Immature natural killer cell (primary cell): ENCODE data around the gene NRTN. TPM values are rescaled to one million over a fixed set of nuclear protein-coding genes. Genes with fewer than 3 reads are reported as not detected.
A peak's percentile ranks its signal among the peaks of the same experiment; 100 is the strongest.

Experiments
- DNase-seq, 3 donors: peaks; one replicate each; pipeline ENCODE4 v3.0.0; 2022; ENCODE audit warnings: mixed read lengths in 1 of 3
- H3K27ac Mint-ChIP-seq, 6 donors: one replicate each; pipeline ENCODE4 v1.8.0; 2020; ENCODE audit warnings: mixed read lengths in 6 of 6, mild to moderate bottlenecking in 5 of 6, inconsistent platforms in 4 of 6, moderate library complexity in 3 of 6
- H3K27me3 Mint-ChIP-seq, 3 donors: one replicate each; pipeline ENCODE4 v1.8.0; 2020 to 2021; ENCODE audit warnings: low read depth in 3 of 3, mild to moderate bottlenecking in 3 of 3, mixed read lengths in 3 of 3, moderate library complexity in 3 of 3, inconsistent platforms in 1 of 3
- H3K36me3 Mint-ChIP-seq, 3 donors: one replicate each; pipeline ENCODE4 v1.8.0; 2020; ENCODE audit warnings: mixed read lengths in 3 of 3, inconsistent platforms in 2 of 3, mild to moderate bottlenecking in 2 of 3
- H3K4me1 Mint-ChIP-seq, 2 donors: one replicate each; pipeline ENCODE4 v1.8.0; 2020; ENCODE audit warnings: inconsistent platforms in 2 of 2, mild to moderate bottlenecking in 2 of 2, mixed read lengths in 2 of 2, moderate library complexity in 1 of 2
- H3K4me3 Mint-ChIP-seq, 5 donors: one replicate each; pipeline ENCODE4 v1.8.0; 2020; ENCODE audit warnings: mild to moderate bottlenecking in 5 of 5, mixed read lengths in 5 of 5, inconsistent platforms in 3 of 5, moderate library complexity in 3 of 5
- H3K9me3 Mint-ChIP-seq, 6 donors: one replicate each; pipeline ENCODE4 v1.8.0; 2020; ENCODE audit warnings: mild to moderate bottlenecking in 6 of 6, mixed read lengths in 6 of 6, inconsistent platforms in 4 of 6, moderate library complexity in 3 of 6
- polyA plus RNA-seq, 3 donors: library from polyadenylated mRNA; unstranded; fragments of 300-500 nt; fragmentation: Illumina TruSeq; gene quantifications; one replicate each; pipeline ENCODE4 v1.2.3, GENCODE V29; 2021

Gene NRTN
- polyA plus RNA-seq, 3 donors from 2014 or later = 0.56 TPM; not detected in 2

DNA sequence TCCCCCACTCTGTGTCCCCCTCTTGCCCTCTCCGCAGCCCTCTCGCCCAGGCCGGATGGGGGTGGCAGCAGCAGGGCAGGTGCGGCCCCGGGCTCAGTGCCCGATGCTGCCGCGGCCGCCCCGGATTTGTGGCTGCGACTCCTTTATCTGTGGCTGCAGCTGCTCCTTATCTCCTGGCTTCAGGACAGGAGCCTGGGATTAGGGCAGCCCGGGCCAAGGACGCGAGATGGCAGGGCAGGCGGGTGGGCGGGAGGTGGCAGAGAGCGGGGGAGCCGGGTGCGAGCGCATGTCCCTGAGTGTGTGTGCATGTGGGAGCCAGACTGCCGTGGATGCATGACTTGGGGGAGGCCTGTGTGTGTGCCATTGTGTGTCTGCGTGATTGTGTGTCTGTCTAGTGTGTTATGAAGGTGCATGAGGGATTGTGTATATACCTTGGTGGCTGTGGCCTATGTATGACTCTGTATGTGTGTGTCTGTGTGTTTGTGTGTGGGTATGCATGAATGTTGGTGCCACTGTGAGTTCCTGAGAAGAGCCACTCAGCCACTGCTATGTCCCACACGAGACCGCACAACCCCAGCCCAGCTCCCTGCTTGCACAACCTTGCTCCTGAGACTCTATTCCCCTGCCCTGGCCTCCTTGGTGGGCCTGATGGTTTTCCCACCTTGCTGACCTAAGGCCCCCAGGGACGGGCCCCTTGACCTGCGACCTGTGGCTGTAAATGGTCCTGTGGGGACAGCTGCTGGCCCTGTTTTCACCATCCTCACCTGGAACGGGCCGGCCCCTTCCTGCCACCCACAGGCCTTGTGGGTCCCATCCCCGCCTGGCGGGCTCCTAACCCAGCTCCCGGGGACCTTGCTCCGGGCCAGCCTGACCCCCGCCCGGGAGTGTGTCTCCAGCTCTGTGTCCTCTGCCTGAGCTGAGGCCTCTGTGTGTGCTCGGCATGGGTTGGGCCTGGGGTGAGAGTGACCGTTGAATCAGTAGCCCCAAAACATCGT, 5.3 kb upstream of the NRTN start:
- Mint-ChIP-seq H3K36me3 (no peaks in the 10 kb centered on the region), H3K27ac (no peak overlapping the region), H3K27me3 (peaks cover 16 to 25% (median 16%) of the 10 kb centered on the region in 3 donors), H3K9me3 (peaks cover 0 to 3% (median 0%) of the 10 kb centered on the region in 6 donors), H3K4me1 (peaks cover 8 to 20% of the 10 kb centered on the region in 2 donors), H3K4me3 (peak overlapping the region in 1 of 5 donors; percentile 40)
- no peak for DNase-seq

DNA sequence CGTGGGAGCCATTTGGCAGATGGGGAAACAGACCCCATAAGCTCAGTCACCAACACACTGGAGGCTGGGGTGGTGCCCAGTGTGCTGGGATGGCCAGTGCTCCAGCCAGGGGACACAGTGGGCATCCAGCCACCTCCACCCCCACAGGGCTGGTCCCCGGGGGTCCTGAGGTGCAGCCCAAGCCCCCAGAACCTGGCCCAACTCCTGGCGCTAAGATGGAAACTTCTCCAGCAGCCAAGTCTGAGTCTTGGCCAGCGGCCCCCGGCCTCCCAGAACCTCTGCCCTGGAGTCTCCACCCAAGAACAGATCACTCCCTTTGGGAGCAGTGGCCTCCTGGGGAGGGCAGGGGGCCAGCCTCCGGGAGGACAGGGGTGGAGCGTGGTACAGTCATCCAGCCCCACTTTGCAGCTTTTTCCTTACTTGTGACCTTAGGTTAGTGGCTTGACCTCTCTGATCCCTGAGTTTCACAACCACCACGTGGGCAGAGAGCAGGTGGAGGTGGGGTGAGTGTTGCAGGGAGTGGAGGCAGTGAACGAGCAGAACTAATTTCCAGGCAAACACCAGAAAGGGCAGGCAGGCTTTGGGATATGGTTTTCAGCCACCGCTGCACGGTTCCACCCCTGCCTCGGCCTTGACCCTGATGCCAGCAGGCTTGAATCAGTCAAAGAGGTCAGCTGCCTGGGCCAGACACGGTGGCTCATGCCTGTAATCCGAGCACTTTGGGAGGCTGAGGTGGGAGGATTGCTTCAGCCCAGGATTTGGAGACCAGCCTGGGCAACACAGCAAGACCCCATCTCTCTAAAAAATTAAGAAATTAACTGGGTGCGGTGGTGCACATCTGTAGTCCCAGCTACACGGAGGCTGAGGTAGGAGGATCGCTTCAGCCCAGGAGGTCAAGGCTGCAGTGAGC, 4.3 kb upstream of the NRTN start:
- Mint-ChIP-seq H3K36me3 (no peaks in the 10 kb centered on the region), H3K27me3 (peaks cover 16 to 25% (median 16%) of the 10 kb centered on the region in 3 donors), H3K4me1 (peaks cover 8 to 21% of the 10 kb centered on the region in 2 donors), H3K4me3 (peak overlapping the region in 1 of 5 donors; percentile 48), H3K27ac (peak overlapping the region in 1 of 6 donors; percentile 64), H3K9me3 (peaks cover 0 to 3% (median 0%) of the 10 kb centered on the region in 6 donors)
- DNase-seq = no peak

DNA sequence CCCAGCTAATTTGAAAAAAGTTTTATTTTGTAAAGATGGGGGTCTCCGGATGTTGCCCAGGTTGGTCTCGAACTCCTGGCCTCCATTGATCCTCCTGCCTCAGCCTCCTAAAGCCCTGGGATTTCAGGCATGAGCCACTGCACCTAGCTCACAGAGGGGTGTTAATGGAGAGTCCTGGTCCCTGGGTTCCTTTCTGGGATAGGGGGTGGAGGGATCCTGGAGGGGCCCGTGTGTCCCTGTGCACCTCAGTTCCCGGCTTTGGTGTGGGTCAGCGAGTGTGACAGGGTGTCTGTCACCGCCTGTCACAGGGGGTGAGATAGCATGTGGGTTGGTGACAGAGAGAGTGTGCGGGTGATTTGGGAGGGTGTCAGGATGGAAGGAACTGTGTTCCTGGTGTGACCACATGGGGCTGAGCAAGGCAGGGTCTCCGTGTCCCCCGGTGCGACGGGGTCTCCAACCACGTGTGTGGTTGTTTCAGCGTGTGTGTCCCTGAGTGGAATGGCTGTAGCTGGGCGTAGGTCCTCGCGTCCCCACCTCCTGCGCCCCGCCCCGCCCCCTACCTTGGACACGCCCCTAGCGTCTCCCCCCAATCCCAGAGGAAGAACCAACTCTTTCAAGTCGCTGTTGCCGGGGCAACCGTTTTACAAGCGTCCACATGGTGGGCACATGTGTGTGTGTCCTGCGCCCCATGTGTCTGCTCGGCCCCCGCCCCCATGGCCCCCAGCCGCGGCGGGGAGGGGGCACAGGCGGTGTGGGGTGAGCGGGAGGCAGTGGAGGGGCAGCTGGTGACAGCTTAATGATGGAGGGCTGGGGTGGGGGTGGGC, 2.9 kb upstream of the NRTN start:
- Mint-ChIP-seq H3K9me3 (peaks cover 0 to 3% (median 0%) of the 10 kb centered on the region in 6 donors), H3K4me1 (peaks cover 8 to 21% of the 10 kb centered on the region in 2 donors), H3K4me3 (peak overlapping the region in 3 of 5 donors; percentile 21 to 55 (median 38)), H3K27ac (no peak overlapping the region), H3K36me3 (no peaks in the 10 kb centered on the region), H3K27me3 (peaks cover 16 to 25% (median 19%) of the 10 kb centered on the region in 3 donors)
- no peak for DNase-seq

DNA sequence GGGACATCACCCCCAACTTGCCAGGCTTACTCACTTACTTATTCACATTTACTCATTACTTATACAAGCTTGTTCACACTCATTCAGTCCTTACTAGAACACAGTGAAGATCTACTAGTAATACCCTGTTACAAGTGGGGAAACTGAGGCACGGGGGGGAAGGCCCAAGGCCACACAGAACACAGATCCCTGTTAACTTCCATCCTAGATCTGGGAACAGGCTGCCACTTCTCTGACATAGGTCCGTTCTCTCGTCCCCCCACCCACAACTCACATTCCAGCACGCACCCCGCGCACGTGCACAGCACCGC, 1.5 kb upstream of the NRTN start:
- Mint-ChIP-seq H3K27ac (peak overlapping the region in 1 of 6 donors; percentile 58), H3K27me3 (peaks cover 16 to 25% (median 19%) of the 10 kb centered on the region in 3 donors), H3K9me3 (peaks cover 0 to 2% (median 0%) of the 10 kb centered on the region in 6 donors)

DNA sequence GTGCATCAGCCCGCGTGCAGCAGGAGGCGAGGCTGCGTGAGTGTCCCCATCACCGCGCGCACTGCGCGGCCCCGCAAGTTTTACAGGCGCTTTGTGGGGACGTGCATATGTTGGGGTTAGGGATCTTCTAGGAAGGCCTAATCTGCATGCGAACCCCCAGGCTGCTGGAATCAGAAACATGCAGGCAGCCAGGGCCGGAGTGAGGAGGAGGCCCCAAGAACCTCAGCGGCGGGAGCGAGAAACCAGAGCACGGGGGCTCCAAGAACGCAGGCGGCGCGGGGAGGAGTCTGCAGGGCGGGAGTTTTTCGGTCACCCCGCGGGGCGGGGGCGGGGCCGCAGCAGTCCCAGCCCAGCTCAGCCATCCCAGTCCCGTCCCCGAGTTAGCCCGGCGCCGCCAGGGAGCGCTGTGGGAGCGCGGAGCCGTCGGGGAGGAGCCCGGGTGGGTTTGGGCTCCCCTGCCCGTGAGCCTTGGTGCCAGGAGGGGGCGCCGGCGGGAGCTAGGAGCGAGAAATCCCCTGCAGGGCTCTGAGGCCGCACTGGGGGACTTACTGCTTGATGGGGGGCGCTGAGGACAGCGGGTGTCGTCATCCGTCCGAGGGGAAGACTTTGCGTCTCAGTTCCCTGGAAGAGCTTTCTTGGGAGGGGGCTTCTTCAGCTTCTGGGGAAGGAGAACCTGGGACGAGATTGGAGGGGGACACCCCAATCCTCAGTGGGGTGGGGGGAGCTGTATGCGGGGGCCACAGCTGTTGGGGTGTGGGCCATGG, 933 bp upstream of the NRTN start:
- Mint-ChIP-seq H3K4me3 (peak overlapping the region; percentile 54 to 75 (median 61)), H3K36me3 (no peaks in the 10 kb centered on the region), H3K27me3 (peaks cover 16 to 24% (median 17%) of the 10 kb centered on the region in 3 donors), H3K27ac (peak overlapping the region in 3 of 6 donors; percentile 16 to 84 (median 76)), H3K9me3 (peaks cover 0 to 2% (median 0%) of the 10 kb centered on the region in 6 donors), H3K4me1 (peaks cover 8 to 21% of the 10 kb centered on the region in 2 donors)
- peak; percentile 84 to 88 (median 88) for DNase-seq

More for the DNA sequence above, 1.5 kb upstream of the NRTN start:
- Mint-ChIP-seq H3K4me1 (peaks cover 8 to 21% of the 10 kb centered on the region in 2 donors), H3K4me3 (peak overlapping the region; percentile 38 to 65 (median 57)), H3K36me3 (no peaks in the 10 kb centered on the region)
- no peak for DNase-seq

DNA sequence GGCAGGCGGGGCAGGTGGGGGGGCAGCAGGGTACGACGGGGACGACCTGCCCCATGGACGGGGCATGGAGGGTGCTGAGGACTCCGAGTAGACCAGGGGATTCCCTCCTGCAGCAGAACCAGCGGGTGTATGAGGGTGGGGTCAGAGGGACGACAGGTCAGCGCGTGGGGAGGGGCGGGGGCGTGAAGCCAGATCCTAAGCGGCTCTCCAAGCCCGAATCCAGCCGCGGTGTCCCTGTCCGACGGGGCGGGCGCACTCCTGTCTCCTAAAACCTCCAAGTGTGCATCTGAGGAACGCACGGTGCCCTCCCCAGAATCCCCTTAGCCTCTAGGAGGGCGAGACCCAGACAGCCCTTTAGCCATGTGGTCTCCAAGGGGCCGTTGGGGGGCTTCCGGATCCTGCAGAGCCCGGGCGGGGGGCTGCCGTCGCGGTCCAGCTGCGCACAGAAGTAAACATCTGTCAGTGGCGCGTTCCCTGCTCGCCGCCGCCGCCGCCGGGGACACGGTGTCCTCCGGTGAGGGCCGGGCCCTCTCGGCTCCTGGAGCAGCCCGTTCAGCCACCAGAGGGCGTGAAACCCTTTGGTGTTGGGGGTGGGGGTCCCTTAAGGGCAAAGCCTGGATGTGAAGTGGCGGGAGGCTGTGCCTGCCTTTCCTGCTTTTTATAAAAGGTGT, 730 bp downstream of the NRTN start:
- no peak overlapping the region for H3K27ac Mint-ChIP-seq
- H3K9me3 Mint-ChIP-seq = peaks cover 0 to 2% (median 0%) of the 10 kb centered on the region in 6 donors
- H3K36me3 Mint-ChIP-seq = no peaks in the 10 kb centered on the region
- DNase-seq = peak in 2 of 3 donors; percentile 30 to 36
- peaks cover 8 to 21% of the 10 kb centered on the region in 2 donors for H3K4me1 Mint-ChIP-seq
- peak overlapping the region in 4 of 5 donors; percentile 33 to 49 (median 39) for H3K4me3 Mint-ChIP-seq
- H3K27me3 Mint-ChIP-seq = peaks cover 14 to 21% (median 19%) of the 10 kb centered on the region in 3 donors

DNA sequence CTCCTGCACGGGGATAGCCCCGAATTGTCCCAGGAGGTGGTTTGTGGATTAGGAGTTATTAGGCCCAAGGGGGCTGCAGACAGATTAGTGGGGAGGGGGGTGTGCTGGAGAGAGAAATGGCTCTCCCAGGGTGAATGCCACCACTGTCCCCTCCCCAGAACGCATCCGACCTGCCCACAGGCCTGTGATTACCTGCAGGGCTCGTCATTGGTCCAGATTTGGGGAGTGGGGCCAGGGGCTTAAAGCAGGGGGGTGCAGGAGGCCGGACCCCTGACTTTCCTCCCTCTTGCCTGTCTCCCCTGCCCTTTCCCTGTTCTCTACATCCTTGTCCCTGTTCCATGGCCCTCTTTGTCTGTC, 1.2 kb downstream of the NRTN start:
- no peak overlapping the region for H3K27ac Mint-ChIP-seq
- DNase-seq = no peak

DNA sequence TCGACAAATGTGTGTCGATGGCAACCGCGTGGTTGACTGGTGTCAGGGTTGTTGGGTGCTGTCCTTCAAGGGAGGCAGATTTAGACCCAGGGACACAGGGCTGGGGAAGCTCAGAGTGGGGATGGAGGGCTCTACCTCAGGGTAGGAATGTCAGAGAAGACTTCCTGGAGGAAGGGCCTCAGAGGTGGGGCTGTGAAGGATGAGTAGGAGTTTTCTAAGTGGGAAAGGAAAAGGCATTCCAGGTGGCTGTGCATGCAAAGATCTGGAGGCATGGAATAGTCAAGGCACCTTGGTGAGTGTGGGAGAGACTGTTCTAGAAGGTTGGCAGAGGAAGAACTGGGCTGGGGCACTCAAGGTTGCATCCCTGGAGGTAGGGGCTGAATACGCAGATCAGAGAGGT, 2.0 kb downstream of the NRTN start:
- H3K4me1 Mint-ChIP-seq = peaks cover 8 to 19% of the 10 kb centered on the region in 2 donors
- H3K9me3 Mint-ChIP-seq = peaks cover 0 to under 1% (median 0%) of the 10 kb centered on the region in 6 donors
- no peak overlapping the region for H3K27ac Mint-ChIP-seq
- H3K27me3 Mint-ChIP-seq = peaks cover 4 to 17% (median 16%) of the 10 kb centered on the region in 3 donors
- H3K4me3 Mint-ChIP-seq = no peak overlapping the region
- H3K36me3 Mint-ChIP-seq = no peaks in the 10 kb centered on the region
- no peak for DNase-seq

More for the DNA sequence above, 1.2 kb downstream of the NRTN start:
- H3K4me3 Mint-ChIP-seq = peak overlapping the region in 1 of 5 donors; percentile 25
- no peaks in the 10 kb centered on the region for H3K36me3 Mint-ChIP-seq
- peaks cover 0 to 2% (median 0%) of the 10 kb centered on the region in 6 donors for H3K9me3 Mint-ChIP-seq
- peaks cover 12 to 21% (median 16%) of the 10 kb centered on the region in 3 donors for H3K27me3 Mint-ChIP-seq
- H3K4me1 Mint-ChIP-seq = peaks cover 8 to 21% of the 10 kb centered on the region in 2 donors

DNA sequence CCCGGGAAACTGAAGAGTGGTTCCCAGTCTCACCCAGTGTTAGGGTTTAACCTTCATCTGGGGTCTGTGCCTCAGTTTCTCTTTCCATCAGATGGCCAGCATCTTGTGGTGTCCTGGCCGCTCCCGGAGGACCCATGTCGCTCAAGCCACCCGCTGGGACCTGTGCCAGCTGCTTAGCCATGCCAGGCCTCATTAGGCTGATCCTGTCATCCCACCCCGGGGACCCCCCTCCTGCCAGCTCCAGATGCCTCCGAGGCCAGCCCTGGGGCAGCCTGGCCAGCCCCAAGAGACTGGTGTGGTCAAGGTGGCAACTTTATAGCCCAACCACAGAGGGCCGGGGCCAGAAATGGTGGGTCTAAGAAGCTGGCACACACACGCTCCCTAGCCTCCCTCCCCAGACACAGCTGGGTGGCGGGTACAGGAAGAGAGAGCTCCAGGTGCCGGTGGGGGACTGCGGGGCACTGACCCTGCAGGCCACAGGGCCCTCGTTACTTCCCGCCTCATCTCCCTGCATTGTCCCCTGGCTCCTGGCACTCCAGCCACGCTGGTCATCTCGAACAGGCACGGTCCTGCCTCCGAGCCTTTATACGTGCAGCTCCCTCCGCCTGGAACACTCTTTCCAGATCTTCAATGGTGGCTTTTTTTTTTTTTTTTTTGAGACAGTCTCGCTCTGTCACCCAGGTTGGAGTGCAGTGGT, 3.4 kb downstream of the NRTN start:
- peaks cover 0 to 11% (median 9%) of the 10 kb centered on the region in 3 donors for H3K27me3 Mint-ChIP-seq
- peaks cover 6 to 11% of the 10 kb centered on the region in 2 donors for H3K4me1 Mint-ChIP-seq
- DNase-seq = no peak
- no peaks in the 10 kb centered on the region for H3K9me3 Mint-ChIP-seq
- no peak overlapping the region for H3K4me3 Mint-ChIP-seq
- no peaks in the 10 kb centered on the region for H3K36me3 Mint-ChIP-seq
- H3K27ac Mint-ChIP-seq = no peak overlapping the region

DNA sequence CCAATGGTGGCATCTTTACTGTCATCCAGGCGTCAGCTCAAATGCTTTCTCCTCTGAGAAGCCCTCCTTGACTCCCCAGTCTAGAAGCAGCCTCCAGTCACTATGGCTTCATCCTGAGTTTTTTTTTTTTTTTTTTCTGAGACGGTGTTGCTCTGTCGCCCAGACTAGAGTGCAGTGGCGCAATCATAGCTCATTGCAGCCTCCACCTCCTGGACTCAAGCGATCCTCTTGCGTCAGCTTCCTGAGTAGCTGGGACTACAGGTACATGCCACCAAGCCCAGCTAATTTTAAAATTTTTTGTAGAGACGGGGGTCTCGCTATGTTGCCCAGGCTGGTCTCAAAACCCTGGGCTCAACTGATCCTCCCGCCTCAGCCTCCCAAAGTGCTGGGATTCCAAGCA, 4.2 kb downstream of the NRTN start:
- H3K9me3 Mint-ChIP-seq = no peaks in the 10 kb centered on the region
- peaks cover 0 to 10% (median 2%) of the 10 kb centered on the region in 3 donors for H3K27me3 Mint-ChIP-seq
- no peak overlapping the region for H3K4me3 Mint-ChIP-seq
- H3K4me1 Mint-ChIP-seq = peaks cover 0 to 5% of the 10 kb centered on the region in 2 donors
- H3K27ac Mint-ChIP-seq = no peak overlapping the region
- DNase-seq = no peak
- H3K36me3 Mint-ChIP-seq = no peaks in the 10 kb centered on the region

DNA sequence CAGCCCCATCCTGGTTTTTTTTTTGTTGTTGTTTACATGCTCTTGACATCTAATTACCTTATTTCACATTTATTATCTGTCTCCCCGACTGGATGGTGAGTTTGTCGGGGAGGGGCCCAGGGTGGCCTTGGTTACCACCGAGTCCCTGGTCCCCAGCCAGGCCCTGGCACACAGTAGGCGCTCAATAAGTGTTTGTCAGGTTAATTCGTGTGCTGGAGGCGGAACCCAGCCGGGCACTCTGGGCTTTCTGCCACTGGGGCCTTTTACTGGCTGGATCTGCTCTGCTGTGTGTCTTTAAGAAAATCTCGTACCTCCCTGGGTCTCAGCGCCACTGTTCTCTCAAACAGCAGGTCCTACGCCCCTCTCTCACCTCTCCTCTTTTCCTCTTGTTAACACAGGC, 4.6 kb downstream of the NRTN start:
- Mint-ChIP-seq H3K27ac (no peak overlapping the region), H3K4me1 (peaks cover 0 to 1% of the 10 kb centered on the region in 2 donors), H3K27me3 (peaks cover 0 to 8% (median 0%) of the 10 kb centered on the region in 3 donors), H3K36me3 (no peaks in the 10 kb centered on the region), H3K9me3 (no peaks in the 10 kb centered on the region), H3K4me3 (no peak overlapping the region)
- DNase-seq = no peak
